ENCODE results near the gene POLR3C. TPM values are rescaled to one million over a fixed set of nuclear protein-coding genes. Genes with fewer than 3 reads are reported as not detected.

Gene POLR3C
- total and polyA plus RNA-seq, 2 of the 4 experiments (the other 2 are of a cell fraction), result 47.0 to 94.1 TPM

DNA sequence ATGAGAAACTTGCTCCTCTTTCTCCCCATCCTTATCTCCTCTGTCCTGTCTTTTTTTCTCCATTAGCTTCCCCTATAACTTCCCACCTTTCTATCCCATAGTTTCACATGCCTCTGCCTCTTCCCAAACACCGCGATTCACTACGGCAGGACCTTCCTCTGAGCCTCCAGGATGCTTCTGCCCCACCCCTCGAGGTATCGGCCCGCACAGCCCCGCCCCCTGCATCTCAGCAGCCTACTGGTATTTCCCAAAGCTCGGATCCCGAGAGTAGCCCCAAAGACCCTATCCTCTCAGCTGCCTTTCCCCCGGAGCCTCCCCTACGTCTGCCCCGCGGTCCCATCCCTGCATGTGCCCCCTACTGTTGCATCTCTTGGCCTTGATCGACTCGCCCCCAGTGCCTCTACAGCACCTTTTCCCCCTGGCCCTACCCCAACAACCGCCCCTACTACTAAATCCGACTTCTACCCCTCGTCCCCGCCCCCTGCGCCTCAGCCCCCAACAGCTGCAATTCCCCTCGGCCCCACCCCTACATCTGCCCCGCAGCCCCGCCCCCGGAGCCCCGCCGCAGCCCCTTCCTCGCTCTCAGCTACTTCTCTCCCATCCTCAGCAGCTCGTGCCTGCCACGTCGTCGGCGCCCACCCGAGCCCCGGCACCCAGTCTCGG, 34.4 kb downstream of the POLR3C start:
- H2AK9ac ChIP-seq (replicated peaks; ENCODE audit: low read depth, low read length, poor library complexity), result peak overlapping the region; percentile 96
- H3K18ac ChIP-seq (ENCODE audit: low read depth, low read length), result peak overlapping the region; percentile 86; the same call in 1 of the 2 replicates
- in situ Hi-C loops (cut with MboI; ENCODE audit: low sequenced_read_pairs) (no loop called here), dilution Hi-C loops (cut with HindIII; ENCODE audit: low sequenced_read_pairs, unreplicated experiment) (no loop called here), intact Hi-C loops (cut with micrococcal nuclease) (loop anchor here (5.0 kb wide), 1 partner anchor 99 kb away; the partner anchor contains the start of gene LIX1L)
- H2BK5ac ChIP-seq (ENCODE audit: low read depth, low read length, poor library complexity, severe bottlenecking), result peak overlapping the region; percentile 97
- H4K5ac ChIP-seq (ENCODE audit: low read depth, low read length), result peak overlapping the region; percentile 76
- H3K27ac ChIP-seq (ENCODE audit: insufficient read depth, low read length), result peak overlapping the region; percentile 96
- peak overlapping the region; percentile 69 to 87 for H4K8ac ChIP-seq (ENCODE audit: low read depth in 2 of 2, low read length in 2 of 2)
- H2BK20ac ChIP-seq (ENCODE audit: low read depth, low read length), result no peak overlapping the region
- peak overlapping the region; percentile 93 for H3K9ac ChIP-seq (ENCODE audit: low read depth, low read length)
- peak overlapping the region; percentile 39 for H3K23ac ChIP-seq (ENCODE audit: low read depth, low read length)
- ChIA-PET POLR2A (ENCODE audit: unreplicated experiment) (interaction anchor here (1.1 to 1.7 kb wide), 4 partner anchors 9 to 100 kb away, joined by 3 to 8 read pairs (median 5); partner anchors contain the start of gene LIX1L), CTCF (interaction anchor here (0.6 to 2.3 kb wide), 10 partner anchors 8 to 149 kb away, joined by 3 to 13 read pairs (median 5); partner anchors contain the start of genes LIX1L and NUDT17)
- peak overlapping the region; percentile 100 for H2AFZ ChIP-seq (replicated peaks; ENCODE audit: low read length, poor library complexity)
- peaks cover 16% of the 10 kb centered on the region for H3K9me1 ChIP-seq (ENCODE audit: insufficient read depth, low read length)
- peaks cover 16% of the 10 kb centered on the region; the same call in 1 of the 2 replicates for H4K20me1 ChIP-seq (ENCODE audit: insufficient read depth, low read length)
- H4K91ac ChIP-seq (ENCODE audit: insufficient read depth, low read depth, low read length), result peak overlapping the region; percentile 93; the same call in 1 of the 2 replicates
- peaks cover 19 to 50% of the 10 kb centered on the region in 2 experiments for H3K79me1 ChIP-seq (ENCODE audit: low read depth in 1 of 2, low read length in 2 of 2)
- H3K4me1 ChIP-seq (ENCODE audit: control insufficient read depth, insufficient read depth, low read length), result peaks cover 3% of the 10 kb centered on the region
- H2AK5ac ChIP-seq (ENCODE audit: low read depth, low read length), result peak overlapping the region; percentile 79
- peak overlapping the region; percentile 95 for H3K4ac ChIP-seq (ENCODE audit: low read depth, low read length)
- peak overlapping the region; percentile 92 for H2BK120ac ChIP-seq (ENCODE audit: low read depth, low read length)
- no peaks in the 10 kb centered on the region for H3K9me3 ChIP-seq (ENCODE audit: control insufficient read depth, insufficient read depth, low read length)
- 2% methylated on average over 10 of the region's 35 CpGs; no CpG with 5 or more reads in 1 of the 2 experiments for WGBS, 2 experiments (ENCODE audit: extremely low coverage in 2 of 2, insufficient read length in 1 of 2)
- DNase-seq (peak; percentile 19), ATAC-seq (ENCODE audit: low read depth) (peak; percentile 36)
- peak overlapping the region; percentile 68 for H3K4me2 ChIP-seq (ENCODE audit: low read depth, low read length)
- peak overlapping the region; percentile 96 for H3K14ac ChIP-seq (replicated peaks; ENCODE audit: low read depth, low read length)
- no TSS peak for BruUV-seq (replicated peaks)
- peak overlapping the region; percentile 80; the same call in 1 of the 2 replicates for H3K56ac ChIP-seq (ENCODE audit: extremely low read depth, insufficient read depth, low read length)
- TF ChIP-seq ELK1 (IDR thresholded peaks at IDR 0.05; ENCODE audit: borderline replicate concordance, low read depth, low read length), result no peak
- TF ChIP-seq, protein P1, sequence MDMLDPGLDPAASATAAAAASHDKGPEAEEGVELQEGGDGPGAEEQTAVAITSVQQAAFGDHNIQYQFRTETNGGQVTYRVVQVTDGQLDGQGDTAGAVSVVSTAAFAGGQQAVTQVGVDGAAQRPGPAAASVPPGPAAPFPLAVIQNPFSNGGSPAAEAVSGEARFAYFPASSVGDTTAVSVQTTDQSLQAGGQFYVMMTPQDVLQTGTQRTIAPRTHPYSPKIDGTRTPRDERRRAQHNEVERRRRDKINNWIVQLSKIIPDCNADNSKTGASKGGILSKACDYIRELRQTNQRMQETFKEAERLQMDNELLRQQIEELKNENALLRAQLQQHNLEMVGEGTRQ (IDR thresholded peaks at IDR 0.05; ENCODE audit: low read depth, low read length), result no peak
- no peaks in the 10 kb centered on the region for H3K27me3 ChIP-seq (ENCODE audit: control insufficient read depth, insufficient read depth, low read length)
- H2BK15ac ChIP-seq (ENCODE audit: low read depth, low read length), result peak overlapping the region; percentile 89; the same call in 1 of the 3 replicates
- H3K36me3 ChIP-seq (ENCODE audit: control insufficient read depth, insufficient read depth, low read length), result peaks cover 31% of the 10 kb centered on the region
- peak overlapping the region; percentile 84 for H3K4me3 ChIP-seq (ENCODE audit: insufficient read depth, low read depth, low read length)
